HG03060 (cell line): ENCODE measurements around the gene MCAM.

Experiments used
- ATAC-seq: cut with Tn5 transposase; IDR thresholded peaks from one replicate; pipeline ENCODE4 v1.9.1; 2021; ENCODE audit warnings: low read depth, moderate number of reproducible peaks; ENCODE audit not compliant: unreplicated experiment

The MCAM gene

DNA sequence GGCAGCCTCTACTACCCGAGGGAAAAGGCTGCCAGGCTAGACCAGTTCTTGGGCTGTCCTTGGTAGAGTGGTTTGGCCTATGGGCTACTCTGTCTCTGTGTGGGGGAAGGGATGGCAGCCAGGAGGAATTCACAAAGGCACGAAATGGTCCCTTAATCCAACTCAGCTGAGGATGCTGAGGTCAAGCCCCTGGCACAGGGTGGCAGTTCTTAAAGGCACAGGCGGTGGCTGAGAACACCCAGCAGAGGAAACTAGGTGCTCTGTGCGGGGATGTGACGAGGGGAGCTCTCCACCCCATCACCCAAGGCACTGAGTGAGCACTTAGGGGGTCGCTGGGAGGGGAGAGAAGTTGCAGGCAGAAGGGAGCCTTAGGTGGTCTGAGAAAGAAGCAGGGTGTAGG, 29.7 kb upstream of the MCAM start, which contains the start of gene MFRP:
MFRP (minus strand) TSS at position 101 of the 400 bp plus-strand sequence. CDS start 192 bp downstream, outside the sequence.
- no peak for ATAC-seq

DNA sequence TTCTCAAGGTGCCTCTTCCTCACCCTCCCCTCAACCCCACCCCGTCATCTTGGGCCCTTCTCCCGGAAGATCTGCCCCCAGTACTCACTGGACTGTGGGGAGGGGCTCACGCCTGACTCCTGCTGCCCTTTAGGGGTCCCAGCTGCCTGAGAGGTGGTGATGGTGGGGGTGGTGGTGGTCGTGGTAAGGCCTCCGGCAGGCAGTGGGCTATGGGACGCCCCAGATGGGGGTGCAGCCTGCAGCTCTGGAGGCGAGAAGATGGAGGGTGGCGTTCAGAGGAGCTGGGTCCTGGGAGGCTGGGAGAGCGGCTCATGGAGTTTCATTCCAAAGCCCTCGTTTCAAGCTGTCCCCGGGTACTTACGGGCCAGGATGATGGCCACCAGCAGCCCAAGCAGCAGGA, 28.8 kb upstream of the MCAM start:
- no peak for ATAC-seq

DNA sequence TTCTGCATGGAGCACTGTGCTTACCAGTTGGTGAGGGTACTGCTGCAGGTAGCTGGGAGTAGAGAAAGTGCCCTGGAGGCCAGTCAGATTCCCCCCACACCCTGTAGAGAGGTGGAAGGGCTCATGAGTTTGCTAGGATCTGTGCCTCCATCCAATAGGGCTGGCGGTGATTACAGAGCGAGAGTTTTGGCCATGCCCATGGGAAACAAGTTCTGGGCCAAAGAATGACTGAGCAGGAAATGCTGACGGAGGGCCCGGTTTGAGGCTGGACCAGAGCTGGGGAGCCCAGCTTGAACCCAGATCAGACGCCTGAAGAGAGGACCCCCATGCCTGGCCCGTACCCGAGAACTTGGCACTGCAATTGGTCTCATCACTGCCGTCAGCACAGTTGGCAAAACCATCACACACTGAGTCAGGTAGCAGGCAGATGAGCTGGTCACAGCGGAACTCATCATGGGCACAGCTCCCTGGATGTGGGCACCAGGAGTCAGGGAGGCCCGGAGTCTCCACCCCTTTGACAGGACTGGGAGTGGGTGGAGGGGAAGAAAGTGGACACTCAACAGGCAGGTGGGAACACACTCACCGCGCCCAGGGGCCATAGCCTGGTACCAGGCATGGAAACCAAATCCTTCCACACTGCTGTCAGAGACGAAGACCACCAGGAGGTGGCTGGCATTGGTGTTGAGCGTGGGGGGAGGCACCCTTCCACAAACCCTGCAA, 27.5 kb upstream of the MCAM start:
- ATAC-seq = no peak

DNA sequence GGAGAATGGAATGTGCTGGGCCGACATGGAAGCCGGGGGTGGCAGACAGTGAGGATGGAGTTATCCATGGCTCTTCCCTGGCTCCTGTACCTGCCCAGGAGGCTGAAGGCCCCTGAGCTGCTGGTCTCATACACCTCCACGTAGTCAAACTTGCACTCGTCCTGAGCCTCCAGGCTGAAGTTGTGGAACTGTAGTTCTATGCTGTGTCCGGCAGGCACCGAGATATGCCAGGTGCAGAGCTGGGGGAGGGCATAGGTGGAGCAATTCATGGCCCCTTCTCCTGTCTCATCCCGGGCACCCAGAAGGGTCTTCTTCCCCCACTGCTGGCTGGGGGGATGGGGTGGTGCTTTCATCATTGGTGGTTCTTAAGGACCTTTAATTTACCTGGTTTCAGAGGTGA, 26.8 kb upstream of the MCAM start:
- no peak for ATAC-seq

DNA sequence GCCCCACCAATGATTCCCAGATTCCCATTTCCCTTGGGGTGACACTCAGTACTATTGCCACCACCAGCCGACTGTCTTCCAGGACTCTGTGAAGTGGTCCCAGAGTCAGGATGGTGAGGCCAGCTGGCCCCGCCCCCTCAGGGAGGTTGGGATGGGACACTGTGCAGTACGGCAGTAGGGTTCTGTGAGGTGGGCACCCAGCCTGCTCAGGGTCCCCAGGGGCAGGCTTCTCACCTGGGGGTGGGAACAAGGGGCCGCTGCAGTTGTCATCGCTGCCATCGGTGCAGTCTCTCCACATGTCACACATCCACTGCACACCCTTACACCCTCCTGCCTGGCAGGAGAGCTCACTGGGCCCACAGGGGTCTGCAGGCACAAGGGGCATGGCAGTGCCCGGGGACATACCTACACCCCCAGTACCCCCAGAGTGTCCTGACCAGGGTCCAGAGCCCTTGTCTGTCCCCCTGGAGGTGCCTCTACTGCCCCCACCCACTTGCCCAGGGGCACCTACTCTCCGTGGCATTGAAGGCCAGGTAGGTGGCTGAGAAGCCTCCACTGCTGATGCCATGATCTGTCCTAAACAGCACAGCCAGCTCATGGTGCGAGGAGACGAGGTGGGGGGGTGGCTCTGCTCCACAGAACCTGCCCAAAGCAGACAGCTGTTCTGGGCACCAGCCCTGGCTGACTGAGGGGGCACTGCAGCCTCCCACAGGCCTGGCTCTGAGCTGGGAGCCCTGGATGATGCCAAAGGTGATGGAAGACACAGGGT, 25.6 kb upstream of the MCAM start:
- no peak for ATAC-seq

DNA sequence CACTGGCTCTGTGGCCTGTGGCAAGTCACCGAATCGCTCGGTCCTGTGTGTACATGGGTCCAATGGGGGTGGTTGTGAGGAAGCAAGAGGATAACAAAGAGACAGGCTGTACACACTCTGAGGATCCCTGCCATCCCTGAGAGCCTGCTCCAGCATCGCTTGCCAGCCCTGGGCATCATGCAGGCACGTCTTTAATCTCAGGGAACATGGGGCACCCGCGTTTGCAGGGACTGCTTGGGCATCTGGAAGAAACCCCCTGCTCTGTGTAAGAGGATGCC, 25.0 kb upstream of the MCAM start:
- ATAC-seq = no peak

DNA sequence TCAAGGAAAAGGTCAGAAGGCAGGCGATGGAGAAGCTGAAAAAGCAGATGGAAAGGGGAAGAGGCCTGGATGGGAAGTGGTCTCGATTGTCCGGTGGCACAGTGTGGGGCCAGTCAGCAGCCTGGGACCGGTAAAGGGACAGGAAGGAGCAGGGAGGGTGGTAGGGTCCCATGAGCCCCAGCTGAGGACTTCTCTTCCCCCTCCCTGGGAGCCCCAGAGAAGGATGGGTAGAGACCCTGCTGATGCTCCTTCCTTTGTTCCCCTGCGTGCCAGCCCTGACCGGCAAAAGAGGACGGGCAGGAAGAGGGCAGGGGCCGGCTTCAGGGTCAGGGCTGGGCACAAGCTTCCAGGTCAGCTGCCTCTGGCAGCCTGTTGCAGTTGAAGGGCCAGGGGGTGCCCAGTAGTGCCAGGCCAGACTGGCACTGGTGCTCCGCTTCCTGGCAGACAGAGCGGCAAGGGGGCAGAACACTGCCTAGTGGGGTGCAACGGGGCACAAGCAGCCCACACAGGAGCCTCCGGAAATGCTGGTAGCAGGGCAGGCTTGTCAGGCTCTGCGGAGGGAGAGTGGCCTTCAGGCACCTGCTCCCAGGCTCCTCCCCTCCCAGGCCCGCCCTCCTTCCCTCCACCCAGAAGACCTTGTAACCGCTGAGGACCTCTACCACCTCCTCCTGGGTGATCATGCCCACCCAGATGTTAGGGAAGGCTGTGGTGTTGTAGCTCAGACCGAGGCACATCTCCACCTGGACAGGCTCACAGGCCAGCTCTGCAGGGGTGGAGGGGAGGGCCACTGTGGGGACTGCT, 24.5 kb upstream of the MCAM start:
- ATAC-seq = no peak

DNA sequence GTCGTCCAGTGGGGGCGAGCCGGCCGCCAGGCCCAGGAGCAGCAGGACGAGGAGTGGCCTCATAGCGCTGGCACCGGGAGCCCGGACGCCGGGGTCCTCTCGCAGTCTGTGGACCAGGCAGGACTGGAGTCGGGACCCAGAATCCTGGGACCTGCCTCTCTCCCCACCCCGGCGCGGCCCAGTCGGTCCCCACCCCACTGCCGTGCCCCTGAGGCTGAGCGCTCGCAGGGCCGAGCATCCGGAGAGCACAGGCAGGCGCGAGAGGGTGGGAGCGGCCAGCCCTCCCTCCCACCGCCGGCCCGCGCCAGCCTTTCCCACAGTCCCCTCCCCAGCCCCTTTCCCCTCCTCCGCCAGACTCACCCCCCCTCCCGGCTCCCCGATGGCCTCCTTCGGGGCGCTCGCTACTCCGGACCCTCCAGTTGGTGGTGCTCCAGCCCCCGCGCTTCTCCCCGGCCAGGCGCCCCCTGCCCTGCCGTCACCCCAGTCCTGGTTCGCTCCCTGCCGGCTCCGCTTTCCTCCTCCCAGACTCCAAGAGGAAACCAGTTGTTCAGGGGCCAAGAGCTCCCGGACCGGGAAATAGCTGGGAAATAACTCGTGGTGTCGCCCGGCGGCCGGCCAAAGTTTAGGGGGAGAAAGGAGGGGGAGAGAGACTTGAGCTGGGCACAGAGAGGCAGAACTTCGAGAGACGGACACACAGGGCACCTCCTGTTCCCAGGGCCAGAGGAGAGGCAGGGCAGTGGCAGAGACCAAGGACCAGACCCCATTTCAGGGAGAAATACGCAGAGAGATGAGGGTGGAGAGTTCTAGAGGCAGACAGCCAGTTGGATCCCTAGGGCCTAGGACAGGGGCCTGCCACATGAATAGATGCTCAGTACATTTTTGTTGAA, 23.6 kb upstream of the MCAM start, which contains the start of gene C1QTNF5:
C1QTNF5 (minus strand) TSS at position 549 of the 887 bp plus-strand sequence; CDS start at position 63, 486 bp downstream.
- no peak for ATAC-seq

DNA sequence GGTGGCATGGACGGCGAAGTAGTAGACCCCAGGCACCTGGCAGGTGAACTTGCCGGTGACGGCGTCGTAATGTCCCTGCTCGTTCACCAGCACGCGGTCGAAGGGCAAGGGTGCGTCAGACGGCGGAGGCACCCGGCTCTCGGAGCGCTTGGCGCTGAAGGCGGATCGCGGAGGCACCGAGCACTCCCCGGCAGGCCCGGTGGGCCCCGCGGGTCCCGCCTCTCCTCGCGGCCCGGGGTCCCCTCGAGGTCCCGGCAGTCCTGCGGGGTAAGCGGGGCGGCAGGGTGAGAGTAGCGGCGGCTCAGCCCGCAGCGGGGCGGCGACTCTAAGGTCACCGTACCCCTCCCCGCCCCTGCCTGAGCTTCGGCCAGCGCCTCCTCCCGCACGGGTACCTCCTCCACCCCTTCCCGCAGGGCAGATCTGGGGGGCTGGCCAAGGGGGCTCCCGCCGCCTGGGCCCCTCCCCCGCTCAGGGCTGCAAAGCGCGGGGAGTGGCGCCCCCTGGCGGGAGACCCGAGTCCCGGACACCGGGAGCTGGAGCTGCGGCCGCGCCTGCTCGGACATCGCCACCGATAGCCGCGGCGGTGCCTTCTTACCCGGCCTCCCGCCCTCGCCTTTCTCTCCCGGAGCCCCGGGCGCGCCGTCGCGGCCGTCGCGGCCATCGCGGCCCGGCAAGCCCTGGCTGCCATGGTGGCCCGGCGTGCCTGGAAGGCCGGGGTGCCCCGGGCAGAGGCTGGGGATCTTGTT, 22.8 kb upstream of the MCAM start:
- ATAC-seq = no peak

DNA sequence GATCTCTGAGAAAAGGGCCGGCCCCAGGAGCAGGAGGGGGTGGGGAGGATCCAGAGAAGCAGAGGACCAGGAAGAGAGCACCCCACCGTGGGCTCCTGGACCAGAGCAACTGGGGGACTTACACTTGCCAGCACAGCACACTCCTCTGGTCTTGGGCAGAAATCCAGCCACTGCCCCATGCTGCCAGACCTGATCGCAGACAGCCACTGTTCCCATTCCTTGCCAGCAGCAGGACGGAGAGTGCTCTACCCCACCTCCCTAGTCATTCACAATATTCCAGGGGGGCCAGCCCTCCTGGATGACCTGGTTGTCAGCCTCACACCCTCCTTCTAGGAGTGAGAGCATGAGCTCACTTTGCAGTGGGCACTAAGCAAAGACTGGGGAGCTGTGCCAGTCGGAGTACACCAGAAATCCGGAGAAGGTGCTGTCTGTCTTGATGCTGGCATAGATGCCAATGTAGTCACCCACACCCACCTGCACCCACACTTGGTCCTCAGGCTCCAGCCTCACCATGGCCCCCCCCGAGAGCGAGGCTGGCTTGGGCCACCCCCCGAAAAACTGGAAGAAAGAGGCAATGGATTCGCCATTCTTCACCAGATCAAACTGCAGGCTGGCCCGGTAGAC, 22.1 kb upstream of the MCAM start:
- no peak for ATAC-seq

DNA sequence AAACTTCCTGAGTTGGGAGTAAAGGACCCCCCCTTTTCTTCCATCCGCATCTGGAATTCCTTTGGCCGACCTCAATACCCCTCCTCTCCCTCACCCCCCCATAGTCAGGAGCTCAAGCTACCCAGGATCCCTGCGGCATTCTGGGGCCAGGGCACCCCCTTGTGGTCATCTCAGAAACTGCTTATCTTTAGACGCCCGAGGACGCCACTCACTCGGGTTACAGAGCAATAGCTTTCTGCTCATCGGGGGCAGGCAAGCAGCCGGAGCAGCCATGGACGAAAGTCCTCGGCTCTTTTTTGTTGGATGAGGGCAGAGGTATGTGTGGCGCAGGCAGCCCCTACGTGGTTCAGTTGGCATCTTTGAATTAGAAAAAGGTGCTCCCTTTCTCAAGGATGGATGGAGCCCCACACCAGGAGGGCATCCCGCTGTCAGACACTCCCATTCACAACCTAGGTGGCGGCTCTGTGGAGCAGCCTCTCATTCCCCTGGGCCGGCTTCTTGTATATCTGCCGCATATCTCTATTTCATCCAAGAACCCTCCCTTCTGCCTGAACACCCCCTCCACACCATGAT, 21.5 kb upstream of the MCAM start:
- no peak for ATAC-seq

DNA sequence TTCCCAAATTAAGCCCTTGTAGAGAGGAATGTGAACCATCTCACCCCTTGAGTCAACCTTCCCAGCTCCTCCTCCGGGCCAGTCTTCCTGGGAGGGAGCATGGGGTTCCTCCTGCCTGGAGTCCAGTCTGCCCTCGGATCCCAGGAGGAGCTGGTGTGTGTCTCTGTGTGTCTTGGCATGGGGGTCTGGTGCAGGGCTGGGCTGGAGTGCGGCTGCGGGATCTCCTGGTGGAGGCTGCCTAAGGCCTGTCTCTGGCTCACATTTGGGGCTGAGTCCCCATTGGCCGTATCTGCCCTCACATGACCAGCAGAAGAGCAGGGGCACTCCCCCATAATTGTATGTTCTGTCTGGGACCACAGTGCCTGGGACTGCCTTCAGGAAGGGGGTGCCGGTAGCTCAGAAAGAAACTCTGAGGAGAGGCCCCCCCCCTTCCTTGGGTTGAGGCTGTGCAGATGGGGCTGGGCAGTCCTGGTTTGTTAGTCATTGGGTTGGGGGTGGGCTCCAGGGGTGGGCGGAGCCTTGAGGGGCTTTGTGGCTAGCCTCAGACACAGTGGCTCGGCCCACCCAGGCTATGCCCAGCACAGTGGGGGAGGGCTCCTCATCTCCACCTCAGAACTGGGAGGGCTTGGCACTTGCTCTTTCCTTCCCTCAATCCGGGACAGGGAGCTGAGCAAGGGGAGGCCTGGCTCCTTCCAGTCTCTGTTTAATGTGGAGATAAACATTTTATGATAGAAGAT, 20.8 kb upstream of the MCAM start:
- ATAC-seq = no peak

DNA sequence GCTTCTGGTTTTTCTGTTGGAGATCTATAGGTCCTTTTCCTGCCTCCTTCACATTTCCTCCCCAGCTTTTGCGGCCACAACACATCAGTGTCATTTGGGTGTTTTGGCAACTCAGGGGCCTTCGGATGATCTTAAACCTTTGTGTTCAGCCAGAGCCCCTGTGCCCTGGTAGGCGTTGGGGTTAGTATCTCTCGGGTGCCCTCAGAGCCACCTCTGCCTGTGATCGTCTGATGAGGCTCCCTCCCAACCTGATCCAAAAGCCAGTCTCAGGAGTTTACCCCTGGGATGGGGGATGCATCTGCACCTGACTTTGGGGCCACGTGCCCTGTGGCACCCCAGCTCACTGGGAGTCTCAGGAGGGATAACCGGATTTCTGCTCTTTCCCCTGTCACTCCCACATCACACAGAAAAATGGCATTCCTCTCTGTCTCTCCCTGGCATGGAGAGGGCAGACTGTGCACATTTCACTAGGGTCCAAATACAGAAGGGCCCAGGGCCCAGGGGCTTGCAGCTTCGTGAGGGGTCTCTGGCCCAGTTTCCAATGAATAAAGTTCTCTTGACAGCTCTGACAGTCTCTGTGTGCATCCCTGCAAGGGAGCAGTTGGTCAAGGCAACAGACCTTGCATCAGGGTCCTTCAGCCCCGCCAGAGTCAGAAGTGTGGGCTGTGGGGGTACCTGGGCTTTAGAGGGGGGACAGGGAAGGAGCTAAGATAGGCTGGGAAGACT, 20.0 kb upstream of the MCAM start:
- ATAC-seq = no peak

DNA sequence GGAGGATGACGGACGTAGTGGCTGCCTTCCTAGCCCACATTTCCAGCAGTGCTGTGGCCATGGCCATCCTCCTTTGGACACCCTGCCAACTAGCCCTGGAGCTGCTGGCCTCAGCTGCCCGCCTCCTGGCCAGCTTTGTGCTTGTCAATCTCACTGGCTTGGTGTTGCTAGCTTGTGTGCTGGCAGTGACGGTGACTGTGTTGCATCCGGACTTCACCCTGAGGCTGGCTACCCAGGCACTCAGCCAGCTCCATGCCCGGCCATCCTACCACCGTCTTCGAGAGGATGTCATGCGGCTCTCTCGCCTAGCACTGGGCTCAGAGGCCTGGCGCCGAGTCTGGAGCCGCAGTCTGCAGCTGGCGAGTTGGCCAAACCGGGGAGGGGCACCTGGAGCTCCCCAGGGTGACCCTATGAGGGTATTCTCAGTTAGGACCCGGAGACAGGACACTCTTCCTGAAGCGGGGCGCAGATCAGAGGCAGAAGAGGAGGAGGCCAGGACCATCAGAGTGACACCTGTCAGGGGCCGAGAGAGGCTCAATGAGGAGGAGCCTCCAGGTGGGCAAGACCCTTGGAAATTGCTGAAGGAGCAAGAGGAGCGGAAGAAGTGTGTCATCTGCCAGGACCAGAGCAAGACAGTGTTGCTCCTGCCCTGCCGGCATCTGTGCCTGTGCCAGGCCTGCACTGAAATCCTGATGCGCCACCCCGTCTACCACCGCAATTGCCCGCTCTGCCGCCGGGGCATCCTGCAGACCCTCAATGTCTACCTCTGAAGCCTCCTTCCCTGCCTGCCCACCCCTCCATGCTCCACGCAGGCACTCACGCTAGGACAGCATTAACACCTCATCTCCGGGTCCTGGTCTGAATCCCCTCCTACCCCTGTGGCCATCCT, 19.0 kb upstream of the MCAM start:
- ATAC-seq = no peak

DNA sequence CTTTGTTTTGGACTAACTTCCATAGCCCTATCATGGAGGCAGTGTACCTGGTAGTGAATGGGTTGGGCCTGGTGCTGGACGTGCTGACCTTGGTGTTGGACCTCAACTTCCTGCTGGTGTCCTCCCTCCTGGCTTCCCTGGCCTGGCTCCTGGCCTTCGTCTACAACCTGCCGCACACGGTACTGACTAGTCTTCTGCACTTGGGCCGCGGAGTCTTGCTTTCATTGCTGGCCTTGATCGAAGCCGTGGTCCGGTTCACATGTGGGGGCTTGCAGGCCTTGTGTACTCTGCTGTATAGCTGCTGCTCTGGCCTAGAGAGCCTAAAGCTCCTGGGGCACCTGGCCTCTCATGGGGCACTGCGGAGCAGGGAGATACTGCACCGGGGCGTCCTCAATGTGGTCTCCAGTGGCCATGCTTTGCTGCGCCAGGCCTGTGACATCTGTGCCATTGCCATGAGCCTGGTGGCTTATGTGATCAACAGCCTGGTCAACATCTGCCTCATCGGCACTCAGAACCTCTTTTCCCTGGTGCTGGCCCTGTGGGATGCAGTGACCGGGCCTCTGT, 18.2 kb upstream of the MCAM start:
- no peak for ATAC-seq
